Activated CD8-positive, alpha-beta memory T cell treated with anti-CD3 and anti-CD28 coated beads for 48 hours (primary cell): ENCODE measurements around the gene OLFML2A.

ENCODE experiments used
- DNase-seq, 3 experiments: peaks; one replicate each; pipeline ENCODE4 v3.0.0-alpha.2; 2020; ENCODE audit warnings: low read depth in 2 of 3, low spot score in 2 of 3

The OLFML2A gene

DNA sequence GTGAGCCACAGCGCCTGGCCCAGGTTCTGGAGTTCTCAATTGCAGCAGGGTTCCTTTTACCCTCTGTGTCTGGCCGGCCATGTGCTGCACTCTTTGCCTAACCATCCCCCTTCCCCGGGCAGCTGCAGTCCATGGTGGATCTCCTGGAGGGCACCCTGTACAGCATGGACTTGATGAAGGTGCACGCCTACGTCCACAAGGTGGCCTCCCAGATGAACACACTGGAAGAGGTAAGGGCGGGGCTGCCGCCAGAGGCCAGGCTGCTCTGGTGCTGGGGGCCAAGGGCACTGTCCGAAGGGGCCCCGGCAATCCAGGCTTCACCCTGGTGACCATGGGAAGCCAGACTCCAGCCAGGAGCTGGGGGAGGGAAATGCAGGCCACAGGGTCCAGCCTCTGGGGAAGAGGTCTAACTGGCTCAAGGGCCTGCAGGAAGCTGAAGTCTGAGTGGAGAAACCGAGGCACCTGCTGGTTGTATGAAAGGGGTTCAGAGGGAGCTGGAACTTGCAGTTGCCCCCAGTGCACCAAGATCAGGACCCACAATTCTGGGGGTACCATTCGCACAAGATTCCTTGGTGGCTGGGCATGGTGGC is 18.1 kb downstream of the OLFML2A start:
- DNase-seq, result no peak

DNA sequence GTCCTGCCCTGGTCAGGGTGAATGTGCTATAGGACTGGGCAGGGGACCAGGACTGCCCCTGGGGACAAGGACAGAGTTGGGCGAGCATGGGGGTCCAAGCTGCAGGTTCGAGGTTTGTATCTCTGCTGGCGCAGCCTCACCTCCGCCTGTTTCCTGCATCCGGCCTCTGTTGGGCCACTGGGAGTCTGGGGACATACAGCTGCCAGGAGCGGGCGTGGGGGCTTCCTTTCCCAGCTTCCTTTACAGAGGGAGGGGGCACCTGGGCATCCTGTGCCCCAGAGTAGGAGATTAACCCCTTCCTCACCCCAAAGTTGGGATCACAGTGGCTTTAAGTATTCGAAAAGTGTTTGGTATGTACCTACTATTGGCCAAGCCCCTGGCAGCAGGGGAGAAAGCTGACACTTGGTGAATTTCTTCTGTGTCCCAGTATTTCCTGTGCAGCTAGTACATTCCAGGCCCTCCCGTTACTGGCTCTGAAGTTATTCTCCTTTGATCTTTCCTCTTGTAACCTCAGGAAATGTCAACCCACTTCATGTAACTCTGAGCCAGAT is 19.0 kb downstream of the OLFML2A start:
- no peak for DNase-seq

- no peak for DNase-seq
These were observed 20.6 kb downstream of the OLFML2A start for GRCh38 chr9:124797343-124798103.

DNA sequence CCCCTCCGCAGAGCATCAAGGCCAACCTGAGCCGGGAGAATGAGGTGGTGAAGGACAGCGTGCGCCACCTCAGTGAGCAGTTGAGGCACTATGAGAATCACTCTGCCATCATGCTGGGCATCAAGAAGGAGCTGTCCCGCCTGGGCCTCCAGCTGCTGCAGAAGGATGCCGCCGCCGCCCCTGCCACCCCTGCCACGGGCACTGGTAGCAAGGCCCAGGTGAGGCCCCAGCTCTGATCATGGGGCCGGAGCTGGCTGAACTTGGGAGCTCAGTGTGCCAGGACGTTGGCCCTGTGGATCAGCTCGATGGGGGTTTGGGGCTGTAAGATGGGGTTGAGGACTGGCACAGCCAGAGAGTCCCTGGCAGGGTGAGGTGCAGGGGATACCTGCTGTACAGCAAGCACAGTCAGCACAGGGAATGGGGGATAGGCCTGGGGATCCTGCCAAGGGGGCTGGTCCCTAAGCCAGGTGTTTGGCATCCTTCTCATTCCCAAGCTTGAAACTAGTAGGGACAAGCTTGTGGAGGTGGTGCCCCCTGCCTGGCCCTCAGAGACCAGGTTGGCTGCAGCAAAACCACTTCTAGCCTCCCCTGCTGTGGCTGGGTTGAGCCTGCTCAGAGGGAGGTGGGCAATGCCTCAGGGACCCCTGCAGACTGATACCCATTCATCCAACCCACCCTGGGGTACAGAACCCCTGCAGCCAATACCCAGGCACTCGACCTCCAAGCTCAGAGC is 22.5 kb downstream of the OLFML2A start:
- DNase-seq, result no peak

- DNase-seq, result no peak
These were observed 23.6 kb downstream of the OLFML2A start for GRCh38 chr9:124800306-124801259.

- DNase-seq, result no peak
These were observed 24.4 kb downstream of the OLFML2A start for GRCh38 chr9:124801356-124801755.

GRCh38 chr9:124802426-124802825 is 25.5 kb downstream of the OLFML2A start:
- DNase-seq, result no peak

DNA sequence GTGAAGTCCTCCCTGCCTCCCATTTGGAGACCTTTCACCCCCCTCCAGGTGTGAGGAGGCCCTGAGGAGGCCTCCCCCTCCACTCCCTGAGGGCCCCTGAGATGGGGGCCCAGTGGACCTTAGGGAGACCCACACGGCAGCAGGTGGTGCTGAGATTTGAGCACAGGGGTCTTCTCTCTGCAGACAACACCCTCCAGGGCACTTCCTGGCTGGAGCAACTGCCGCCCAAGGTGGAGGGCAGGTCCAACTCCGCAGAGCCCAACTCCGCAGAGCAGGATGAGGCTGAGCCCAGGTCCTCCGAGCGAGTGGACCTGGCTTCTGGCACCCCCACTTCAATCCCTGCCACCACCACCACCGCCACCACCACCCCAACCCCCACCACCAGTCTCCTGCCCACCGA is 27.0 kb downstream of the OLFML2A start:
- no peak for DNase-seq

DNA sequence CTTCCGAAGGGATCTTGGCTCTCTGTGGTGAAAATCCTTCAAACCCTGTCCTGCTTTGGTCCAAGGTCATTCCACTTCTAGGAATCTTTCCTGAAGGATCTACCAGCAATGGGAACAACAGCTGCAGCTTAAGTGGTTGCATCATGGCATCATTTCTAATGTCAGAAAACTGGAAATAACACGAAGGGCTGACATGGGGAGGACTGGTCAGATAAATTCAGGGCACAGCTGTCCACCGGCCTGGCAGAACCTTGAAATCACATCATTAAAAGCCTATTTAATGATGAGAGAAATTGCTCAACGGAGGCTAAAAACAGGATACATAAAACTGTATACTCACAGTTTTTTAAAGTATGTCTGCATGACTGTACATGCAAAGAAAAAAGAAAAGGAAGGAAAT is 28.3 kb downstream of the OLFML2A start:
- no peak for DNase-seq

GRCh38 chr9:124808246-124808956 is 31.5 kb downstream of the OLFML2A start:
- DNase-seq, result no peak

GRCh38 chr9:124809211-124809610 is 32.3 kb downstream of the OLFML2A start:
- no peak for DNase-seq

DNA sequence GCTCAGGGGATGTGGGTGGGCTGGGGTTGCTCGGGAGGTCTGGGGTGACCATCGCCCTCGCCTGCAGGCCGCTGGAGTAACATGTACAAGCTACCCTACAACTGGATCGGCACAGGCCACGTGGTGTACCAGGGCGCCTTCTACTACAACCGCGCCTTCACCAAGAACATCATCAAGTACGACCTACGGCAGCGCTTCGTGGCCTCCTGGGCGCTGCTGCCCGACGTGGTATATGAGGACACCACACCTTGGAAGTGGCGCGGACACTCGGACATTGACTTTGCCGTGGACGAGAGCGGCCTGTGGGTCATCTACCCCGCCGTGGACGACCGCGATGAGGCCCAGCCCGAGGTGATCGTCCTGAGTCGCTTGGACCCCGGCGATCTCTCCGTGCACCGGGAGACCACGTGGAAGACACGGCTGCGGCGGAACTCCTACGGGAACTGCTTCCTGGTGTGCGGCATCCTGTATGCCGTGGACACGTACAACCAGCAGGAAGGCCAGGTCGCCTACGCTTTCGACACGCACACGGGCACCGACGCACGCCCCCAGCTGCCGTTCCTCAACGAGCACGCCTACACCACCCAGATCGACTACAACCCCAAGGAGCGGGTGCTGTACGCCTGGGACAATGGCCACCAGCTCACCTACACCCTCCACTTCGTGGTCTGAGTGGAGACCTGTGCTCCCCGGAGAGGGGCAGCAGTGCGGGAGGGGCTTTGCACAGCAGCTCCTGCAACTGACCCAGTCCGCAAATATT is 33.0 kb downstream of the OLFML2A start:
- DNase-seq, result no peak

DNA sequence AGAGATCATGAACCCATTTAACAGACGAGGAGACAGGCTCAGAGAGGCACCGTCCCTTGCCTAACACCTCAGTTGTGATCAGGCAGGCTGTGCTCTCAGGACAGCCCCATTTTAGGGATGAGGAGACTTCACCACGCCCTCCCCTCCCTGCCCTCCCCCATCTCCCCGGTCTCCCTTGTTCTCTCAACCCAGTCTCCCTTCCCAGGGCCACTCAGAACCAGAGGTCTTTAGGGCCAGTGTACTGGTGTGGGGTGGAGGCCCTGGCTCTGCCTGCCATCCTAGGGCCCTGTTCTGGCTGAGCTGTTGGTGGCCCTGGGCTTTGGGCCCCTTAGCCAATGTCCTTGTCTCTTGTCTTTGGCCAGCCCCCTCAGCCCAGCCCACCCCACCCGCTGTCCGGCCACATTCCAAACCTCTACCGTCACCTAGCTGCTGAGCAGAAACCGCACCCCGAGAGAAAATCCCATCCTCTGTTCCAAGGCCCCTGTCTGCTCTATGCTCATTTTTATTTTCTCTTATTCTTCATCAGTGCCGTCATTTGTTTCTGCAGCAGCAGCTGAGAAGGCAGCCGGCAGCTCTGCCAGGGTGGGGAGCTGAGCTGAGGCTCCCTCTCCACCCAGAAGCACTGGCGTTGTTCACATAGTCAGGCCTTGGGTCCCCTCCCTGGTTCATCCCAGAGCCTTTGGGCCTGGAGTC is 33.9 kb downstream of the OLFML2A start:
- no peak for DNase-seq

DNA sequence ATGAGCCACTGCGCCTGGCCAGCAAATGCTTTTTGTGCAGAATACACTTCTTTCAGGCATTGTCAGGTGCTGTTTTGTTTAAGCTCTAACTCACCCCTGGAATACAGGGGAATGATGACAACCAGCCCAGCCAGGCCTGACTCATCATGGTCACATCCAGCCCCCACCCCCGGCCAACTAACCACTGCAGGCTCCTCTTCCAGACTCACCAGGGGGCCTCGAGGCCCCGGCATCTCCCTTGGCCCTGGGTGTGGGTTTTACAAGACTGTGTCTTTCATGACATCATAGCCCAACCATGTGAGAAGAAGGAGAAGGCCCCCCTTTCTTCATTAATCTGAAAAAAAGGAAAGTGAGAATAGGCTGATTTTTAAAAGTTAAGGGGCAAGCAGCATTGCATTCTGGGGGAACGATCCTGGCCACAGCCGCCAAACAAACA is 35.5 kb downstream of the OLFML2A start:
- DNase-seq, result no peak

- no peak for DNase-seq
These were observed 36.1 kb downstream of the OLFML2A start for GRCh38 chr9:124813041-124813440.

- no peak for DNase-seq
These were observed 36.7 kb downstream of the OLFML2A start for GRCh38 chr9:124813501-124814163.

DNA sequence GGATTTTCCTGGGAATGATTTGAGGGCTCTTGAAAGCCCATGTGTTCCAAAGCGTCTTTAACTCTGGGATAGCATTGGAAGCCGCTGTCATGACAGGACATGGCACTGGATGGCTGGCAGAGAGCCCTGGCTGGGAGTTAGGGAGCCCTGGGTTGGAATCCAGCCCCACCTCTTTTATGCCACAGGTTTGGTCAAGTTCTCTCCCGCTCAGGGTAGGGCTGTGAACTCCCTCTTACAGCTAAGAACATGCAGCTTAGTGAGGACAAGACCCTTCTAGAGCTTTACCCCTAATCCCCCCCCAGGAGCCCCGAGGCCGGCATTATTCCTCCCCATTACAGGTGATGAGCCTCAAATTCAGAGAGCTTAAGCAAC is 37.2 kb downstream of the OLFML2A start:
- no peak for DNase-seq

DNA sequence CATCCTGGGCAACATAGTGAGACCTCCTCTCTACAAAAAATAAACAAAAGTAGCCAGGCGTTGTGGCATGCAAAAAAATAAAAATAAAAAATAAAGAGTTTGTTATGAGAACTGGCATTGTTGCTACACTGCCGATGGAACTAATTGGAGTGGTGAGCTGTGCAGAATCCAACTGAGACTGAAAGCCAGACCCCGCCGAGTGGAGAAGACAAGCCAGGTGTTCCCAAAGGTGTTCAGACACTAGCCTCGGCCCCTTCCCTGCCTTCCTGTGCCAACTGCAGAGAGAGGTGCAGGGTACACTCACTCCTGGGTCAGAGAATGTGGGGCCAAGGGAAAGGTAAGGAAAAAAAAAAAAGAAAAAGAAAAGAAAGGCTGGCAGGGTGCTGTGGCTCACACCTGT is 38.7 kb downstream of the OLFML2A start:
- DNase-seq, result no peak
